ENCODE data around the gene TTC7B. TPM values are rescaled to one million over a fixed set of nuclear protein-coding genes. Genes with fewer than 3 reads are reported as not detected.

Gene TTC7B
- total and polyA plus RNA-seq, 10 of the 15 experiments (the other 5 are each of a cell fraction or from before 2014, with no cell fraction given), result under 0.01 to 1.1 (median 0.26) TPM; not detected in 2

- TF ChIP-seq CUX1 (IDR thresholded peaks at IDR 0.05; ENCODE audit: insufficient replicate concordance, low read depth, low read length) (no peak), ZNF592 (IDR thresholded peaks at IDR 0.05) (no peak)
Observed at GRCh38 chr14:90797451-90797850, 18.8 kb downstream of the TTC7B start (continued).
